Measurements from ENCODE around the gene VRK3.

The VRK3 gene

GRCh38 chr19:50050406-50051227, 25.4 kb upstream of the VRK3 start:
- H3K4me1 ChIP-seq (ENCODE audit: control insufficient read depth, insufficient read depth, low read length) = peaks cover 4% of the 10 kb centered on the region
- H3K4me2 ChIP-seq (ENCODE audit: low read length) = peak overlapping the region; percentile 89
- H3K36me3 ChIP-seq (ENCODE audit: insufficient read depth, low read length) = peaks cover 27% of the 10 kb centered on the region
- H3K27me3 ChIP-seq (ENCODE audit: control insufficient read depth, insufficient read depth, low read length) = no peaks in the 10 kb centered on the region
- peak overlapping the region; percentile 70 for H3K4me3 ChIP-seq (ENCODE audit: low read length)
- H3K9me3 ChIP-seq (replicated peaks; ENCODE audit: low read length) = peaks cover 24% of the 10 kb centered on the region
- H3K9ac ChIP-seq (ENCODE audit: low read depth, low read length) = peak overlapping the region; percentile 63

- H3K4me2 ChIP-seq (ENCODE audit: low read length) = no peak overlapping the region
- H3K27me3 ChIP-seq (ENCODE audit: control insufficient read depth, insufficient read depth, low read length) = no peaks in the 10 kb centered on the region
- H3K4me3 ChIP-seq (ENCODE audit: low read length) = no peak overlapping the region
- H3K9ac ChIP-seq (ENCODE audit: low read depth, low read length) = no peak overlapping the region
- peaks cover 41% of the 10 kb centered on the region for H3K9me3 ChIP-seq (replicated peaks; ENCODE audit: low read length)
- H3K4me1 ChIP-seq (ENCODE audit: control insufficient read depth, insufficient read depth, low read length) = peaks cover 4% of the 10 kb centered on the region
- peaks cover 53% of the 10 kb centered on the region for H3K36me3 ChIP-seq (ENCODE audit: insufficient read depth, low read length)
These were observed 22.5 kb upstream of the VRK3 start for GRCh38 chr19:50047671-50048070.

GRCh38 chr19:50046649-50047503, 21.7 kb upstream of the VRK3 start:
- Histone ChIP-seq H3K9ac (ENCODE audit: low read depth, low read length) (no peak overlapping the region), H3K9me3 (replicated peaks; ENCODE audit: low read length) (peaks cover 41% of the 10 kb centered on the region), H3K4me1 (ENCODE audit: control insufficient read depth, insufficient read depth, low read length) (peaks cover 4% of the 10 kb centered on the region), H3K4me2 (ENCODE audit: low read length) (no peak overlapping the region), H3K27me3 (ENCODE audit: control insufficient read depth, insufficient read depth, low read length) (no peaks in the 10 kb centered on the region), H3K36me3 (ENCODE audit: insufficient read depth, low read length) (peaks cover 61% of the 10 kb centered on the region), H3K4me3 (ENCODE audit: low read length) (no peak overlapping the region)

- Histone ChIP-seq H3K4me3 (ENCODE audit: low read length) (no peak overlapping the region), H3K9me3 (replicated peaks; ENCODE audit: low read length) (peaks cover 41% of the 10 kb centered on the region), H3K36me3 (ENCODE audit: insufficient read depth, low read length) (peaks cover 81% of the 10 kb centered on the region), H3K4me2 (ENCODE audit: low read length) (no peak overlapping the region), H3K27me3 (ENCODE audit: control insufficient read depth, insufficient read depth, low read length) (no peaks in the 10 kb centered on the region), H3K4me1 (ENCODE audit: control insufficient read depth, insufficient read depth, low read length) (peaks cover under 1% of the 10 kb centered on the region), H3K9ac (ENCODE audit: low read depth, low read length) (no peak overlapping the region)
These were observed 19.8 kb upstream of the VRK3 start for GRCh38 chr19:50044922-50045321.

- Histone ChIP-seq H3K27me3 (ENCODE audit: control insufficient read depth, insufficient read depth, low read length) (no peaks in the 10 kb centered on the region), H3K9ac (ENCODE audit: low read depth, low read length) (no peak overlapping the region), H3K4me1 (ENCODE audit: control insufficient read depth, insufficient read depth, low read length) (no peaks in the 10 kb centered on the region), H3K36me3 (ENCODE audit: insufficient read depth, low read length) (peaks cover 90% of the 10 kb centered on the region), H3K4me3 (ENCODE audit: low read length) (no peak overlapping the region), H3K4me2 (ENCODE audit: low read length) (no peak overlapping the region), H3K9me3 (replicated peaks; ENCODE audit: low read length) (peaks cover 41% of the 10 kb centered on the region)
These were observed 18.8 kb upstream of the VRK3 start for GRCh38 chr19:50043967-50044366.

GRCh38 chr19:50042363-50043024, 17.3 kb upstream of the VRK3 start:
- Histone ChIP-seq H3K9ac (ENCODE audit: low read depth, low read length) (no peak overlapping the region), H3K4me1 (ENCODE audit: control insufficient read depth, insufficient read depth, low read length) (no peaks in the 10 kb centered on the region), H3K9me3 (replicated peaks; ENCODE audit: low read length) (peaks cover 34% of the 10 kb centered on the region), H3K27me3 (ENCODE audit: control insufficient read depth, insufficient read depth, low read length) (no peaks in the 10 kb centered on the region), H3K36me3 (ENCODE audit: insufficient read depth, low read length) (peaks cover 89% of the 10 kb centered on the region), H3K4me3 (ENCODE audit: low read length) (no peak overlapping the region), H3K4me2 (ENCODE audit: low read length) (no peak overlapping the region)

- no peak overlapping the region for H3K4me3 ChIP-seq (ENCODE audit: low read length)
- peaks cover 21% of the 10 kb centered on the region for H3K9me3 ChIP-seq (replicated peaks; ENCODE audit: low read length)
- H3K4me2 ChIP-seq (ENCODE audit: low read length) = no peak overlapping the region
- H3K4me1 ChIP-seq (ENCODE audit: control insufficient read depth, insufficient read depth, low read length) = no peaks in the 10 kb centered on the region
- no peaks in the 10 kb centered on the region for H3K27me3 ChIP-seq (ENCODE audit: control insufficient read depth, insufficient read depth, low read length)
- no peak overlapping the region for H3K9ac ChIP-seq (ENCODE audit: low read depth, low read length)
- peaks cover 81% of the 10 kb centered on the region for H3K36me3 ChIP-seq (ENCODE audit: insufficient read depth, low read length)
These were observed 15.8 kb upstream of the VRK3 start for GRCh38 chr19:50040967-50041366.

- peaks cover 11% of the 10 kb centered on the region for H3K9me3 ChIP-seq (replicated peaks; ENCODE audit: low read length)
- peaks cover 80% of the 10 kb centered on the region for H3K36me3 ChIP-seq (ENCODE audit: insufficient read depth, low read length)
- H3K9ac ChIP-seq (ENCODE audit: low read depth, low read length) = no peak overlapping the region
- H3K4me2 ChIP-seq (ENCODE audit: low read length) = no peak overlapping the region
- no peaks in the 10 kb centered on the region for H3K4me1 ChIP-seq (ENCODE audit: control insufficient read depth, insufficient read depth, low read length)
- no peaks in the 10 kb centered on the region for H3K27me3 ChIP-seq (ENCODE audit: control insufficient read depth, insufficient read depth, low read length)
- H3K4me3 ChIP-seq (ENCODE audit: low read length) = no peak overlapping the region
These were observed 14.8 kb upstream of the VRK3 start for GRCh38 chr19:50039968-50040367.

- no peak overlapping the region for H3K4me2 ChIP-seq (ENCODE audit: low read length)
- H3K36me3 ChIP-seq (ENCODE audit: insufficient read depth, low read length) = peaks cover 72% of the 10 kb centered on the region
- no peak overlapping the region for H3K4me3 ChIP-seq (ENCODE audit: low read length)
- no peaks in the 10 kb centered on the region for H3K27me3 ChIP-seq (ENCODE audit: control insufficient read depth, insufficient read depth, low read length)
- no peak overlapping the region for H3K9ac ChIP-seq (ENCODE audit: low read depth, low read length)
- H3K4me1 ChIP-seq (ENCODE audit: control insufficient read depth, insufficient read depth, low read length) = no peaks in the 10 kb centered on the region
- no peaks in the 10 kb centered on the region for H3K9me3 ChIP-seq (replicated peaks; ENCODE audit: low read length)
These were observed 11.7 kb upstream of the VRK3 start for GRCh38 chr19:50036908-50037307.

- H3K4me3 ChIP-seq (ENCODE audit: low read length) = no peak overlapping the region
- no peaks in the 10 kb centered on the region for H3K9me3 ChIP-seq (replicated peaks; ENCODE audit: low read length)
- H3K36me3 ChIP-seq (ENCODE audit: insufficient read depth, low read length) = peaks cover 46% of the 10 kb centered on the region
These were observed 5.8 kb upstream of the VRK3 start for GRCh38 chr19:50030937-50031336.

GRCh38 chr19:50030225-50030624, 5.1 kb upstream of the VRK3 start:
- no peaks in the 10 kb centered on the region for H3K27me3 ChIP-seq (ENCODE audit: control insufficient read depth, insufficient read depth, low read length)
- no peak overlapping the region for H3K4me3 ChIP-seq (ENCODE audit: low read length)
- no peak overlapping the region for H3K9ac ChIP-seq (ENCODE audit: low read depth, low read length)
- H3K4me1 ChIP-seq (ENCODE audit: control insufficient read depth, insufficient read depth, low read length) = peaks cover 6% of the 10 kb centered on the region
- H3K36me3 ChIP-seq (ENCODE audit: insufficient read depth, low read length) = peaks cover 40% of the 10 kb centered on the region
- no peaks in the 10 kb centered on the region for H3K9me3 ChIP-seq (replicated peaks; ENCODE audit: low read length)
- no peak overlapping the region for H3K4me2 ChIP-seq (ENCODE audit: low read length)

More at GRCh38 chr19:50030937-50031336, 5.8 kb upstream of the VRK3 start:
- Histone ChIP-seq H3K4me1 (ENCODE audit: control insufficient read depth, insufficient read depth, low read length) (peaks cover 6% of the 10 kb centered on the region), H3K9ac (ENCODE audit: low read depth, low read length) (no peak overlapping the region), H3K4me2 (ENCODE audit: low read length) (no peak overlapping the region), H3K27me3 (ENCODE audit: control insufficient read depth, insufficient read depth, low read length) (no peaks in the 10 kb centered on the region)
